ENCODE data around the gene FHL3. TPM values are rescaled to one million over a fixed set of nuclear protein-coding genes. Genes with fewer than 3 reads are reported as not detected.
A peak's percentile ranks its signal among the peaks of the same experiment; 100 is the strongest.

Gene FHL3
- total RNA-seq, 1 donor, result 21.4 TPM

- DNase-seq (ENCODE audit: insufficient read length, low spot score, missing footprints), result peak; percentile 48
- Histone ChIP-seq H3K27ac (ENCODE audit: low read depth, low read length) (no peak overlapping the region), H3K27me3 (ENCODE audit: insufficient read depth, low read length) (no peaks in the 10 kb centered on the region), H3K4me2 (ENCODE audit: insufficient read depth, low read length) (no peak overlapping the region), H3K79me2 (ENCODE audit: insufficient read depth, low read length) (no peaks in the 10 kb centered on the region), H4K20me1 (ENCODE audit: insufficient read depth, low read length) (no peaks in the 10 kb centered on the region), H2AFZ (ENCODE audit: low read length) (no peak overlapping the region), H3K36me3 (ENCODE audit: insufficient read depth, low read length) (peaks cover 8% of the 10 kb centered on the region), H3K4me1 (ENCODE audit: insufficient read depth, low read length) (no peaks in the 10 kb centered on the region), H3K4me3 (ENCODE audit: insufficient read depth, low read length) (no peak overlapping the region), H3K9me3 (ENCODE audit: low read depth, low read length) (no peaks in the 10 kb centered on the region)
- TF ChIP-seq CTCF (IDR thresholded peaks at IDR 0.05; ENCODE audit: extremely low read depth, low read depth, low read length), result no peak
Observed at GRCh38 chr1:37951783-37952624, 53.3 kb downstream of the FHL3 start.

- Histone ChIP-seq H3K27me3 (ENCODE audit: insufficient read depth, low read length) (no peaks in the 10 kb centered on the region), H3K9me3 (ENCODE audit: low read depth, low read length) (no peaks in the 10 kb centered on the region), H3K4me1 (ENCODE audit: insufficient read depth, low read length) (peaks cover 4% of the 10 kb centered on the region), H3K4me2 (ENCODE audit: insufficient read depth, low read length) (no peak overlapping the region), H3K4me3 (ENCODE audit: insufficient read depth, low read length) (no peak overlapping the region), H3K27ac (ENCODE audit: low read depth, low read length) (no peak overlapping the region), H3K36me3 (ENCODE audit: insufficient read depth, low read length) (peaks cover 2% of the 10 kb centered on the region), H2AFZ (ENCODE audit: low read length) (no peak overlapping the region), H4K20me1 (ENCODE audit: insufficient read depth, low read length) (no peaks in the 10 kb centered on the region), H3K79me2 (ENCODE audit: insufficient read depth, low read length) (peaks cover 6% of the 10 kb centered on the region)
- TF ChIP-seq CTCF (IDR thresholded peaks at IDR 0.05; ENCODE audit: extremely low read depth, low read depth, low read length), result no peak
- peak; percentile 69 for DNase-seq (ENCODE audit: insufficient read length, low spot score, missing footprints)
Observed at GRCh38 chr1:37951041-37951782, 54.1 kb downstream of the FHL3 start.

- Histone ChIP-seq H4K20me1 (ENCODE audit: insufficient read depth, low read length) (no peaks in the 10 kb centered on the region), H3K27ac (ENCODE audit: low read depth, low read length) (no peak overlapping the region), H3K4me3 (ENCODE audit: insufficient read depth, low read length) (no peak overlapping the region), H3K4me1 (ENCODE audit: insufficient read depth, low read length) (peaks cover 16% of the 10 kb centered on the region), H3K27me3 (ENCODE audit: insufficient read depth, low read length) (no peaks in the 10 kb centered on the region), H3K79me2 (ENCODE audit: insufficient read depth, low read length) (peaks cover 19% of the 10 kb centered on the region), H3K9me3 (ENCODE audit: low read depth, low read length) (no peaks in the 10 kb centered on the region), H3K36me3 (ENCODE audit: insufficient read depth, low read length) (peaks cover 4% of the 10 kb centered on the region), H2AFZ (ENCODE audit: low read length) (no peak overlapping the region), H3K4me2 (ENCODE audit: insufficient read depth, low read length) (no peak overlapping the region)
- no peak for TF ChIP-seq CTCF (IDR thresholded peaks at IDR 0.05; ENCODE audit: extremely low read depth, low read depth, low read length)
- DNase-seq (ENCODE audit: insufficient read length, low spot score, missing footprints), result peak; percentile 46
Observed at GRCh38 chr1:37949524-37950152, 55.7 kb downstream of the FHL3 start.
